SK-N-SH treated with all-trans-retinoic acid at 6 μM for 48 hours (cell line): ENCODE results near the gene UQCRC2.

Experiments used
- BACH2 ChIP-seq: fragments of 250-450 bp; sonication (Bioruptor Pico); IDR thresholded peaks from 2 replicates; pipeline ENCODE4 v1.9.0; 2021; ENCODE audit warnings: mild to moderate bottlenecking, borderline replicate concordance
- CSRNP3 ChIP-seq: fragments of 250-450 bp; sonication (Bioruptor Pico); IDR thresholded peaks from 2 replicates; pipeline ENCODE4 v1.5.1; 2021; ENCODE audit warnings: mild to moderate bottlenecking, moderate library complexity
- ISL1 ChIP-seq: fragments of 250-450 bp; sonication (Bioruptor Pico); IDR thresholded peaks from 2 replicates; pipeline ENCODE4 v2.1.2; 2022; ENCODE audit warnings: mild to moderate bottlenecking, moderate library complexity
- PATZ1 ChIP-seq: fragments of 250-450 bp; sonication (Bioruptor Pico); IDR thresholded peaks from 2 replicates; pipeline ENCODE4 v1.8.0; 2020; ENCODE audit warnings: mild to moderate bottlenecking, moderate library complexity, borderline replicate concordance
- PPARA ChIP-seq: fragments of 250-450 bp; sonication (Bioruptor Pico); IDR thresholded peaks from 2 replicates; pipeline ENCODE4 v1.5.0; 2020; ENCODE audit warnings: mild to moderate bottlenecking, borderline replicate concordance
- RARB ChIP-seq: fragments of 250-450 bp; sonication (Bioruptor Pico); IDR thresholded peaks from 2 replicates; pipeline ENCODE4 v1.8.0; 2021; ENCODE audit warnings: mild to moderate bottlenecking, moderate library complexity
- TOX ChIP-seq: fragments of 250-450 bp; sonication (Bioruptor Pico); IDR thresholded peaks from 2 replicates; pipeline ENCODE4 v1.8.0; 2021; ENCODE audit warnings: mild to moderate bottlenecking, moderate library complexity, borderline replicate concordance
- ZFP30 ChIP-seq: fragments of 450-650 bp; formaldehyde crosslinking; IDR thresholded peaks from 2 replicates; pipeline ENCODE4 v1.5.0; 2022; ENCODE audit warnings: mild to moderate bottlenecking, moderate library complexity
- ZNF8 ChIP-seq: fragments of 450-650 bp; formaldehyde crosslinking; IDR thresholded peaks from 2 replicates; pipeline ENCODE4 v1.5.0; 2020; ENCODE audit warnings: mild to moderate bottlenecking, moderate library complexity

- no peak for TF ChIP-seq ISL1 (CRISPR knock-in tag)
- TF ChIP-seq PPARA: no peak
- TF ChIP-seq PATZ1 (CRISPR knock-in tag): no peak
- no peak for TF ChIP-seq ZFP30
- TF ChIP-seq BACH2 (CRISPR knock-in tag): no peak
- TF ChIP-seq CSRNP3 (CRISPR knock-in tag): no peak
- TF ChIP-seq ZNF8 (CRISPR knock-in tag): no peak
- TF ChIP-seq TOX: no peak
- TF ChIP-seq RARB (CRISPR knock-in tag): no peak
These were observed 48.4 kb downstream of the UQCRC2 start for GRCh38 chr16:22001591-22001990.
